Kidney epithelial cell (primary cell): ENCODE measurements around the gene CDC5L. TPM values are rescaled to one million over a fixed set of nuclear protein-coding genes. Genes with fewer than 3 reads are reported as not detected.

Experiments
- DNase-seq: peaks from one replicate; pipeline ENCODE4 v3.0.0-alpha.2; 2010; ENCODE audit warnings: low read depth
- H3K27me3 ChIP-seq: 2 replicates; pipeline ENCODE4 v1.6.0; 2011; ENCODE audit warnings: low read length; ENCODE audit not compliant: control insufficient read depth, insufficient read depth
- H3K36me3 ChIP-seq: 2 replicates; pipeline ENCODE4 v1.5.1; 2011; ENCODE audit warnings: low read length; ENCODE audit not compliant: control insufficient read depth, insufficient read depth
- H3K4me3 ChIP-seq: 2 replicates; pipeline ENCODE4 v1.5.1; 2011; ENCODE audit warnings: low read depth, mild to moderate bottlenecking, control low read depth, low read length
- CTCF ChIP-seq: IDR thresholded peaks from 2 replicates; pipeline ENCODE4 v1.5.1; 2011; ENCODE audit warnings: mild to moderate bottlenecking, moderate library complexity, low read length, control low read depth, inconsistent platforms; ENCODE audit not compliant: insufficient read depth, poor library complexity, severe bottlenecking
- total RNA-seq: library from RNA; depleted of rRNA; stranded (reverse); fragments of >200 nt; gene quantifications from 2 replicates; pipeline ENCODE4 v1.2.3, GENCODE V29; 2015

CDC5L gene
- total RNA-seq, 1 donor from 2014 or later: 24.9 TPM

GRCh38 chr6:44430326-44430725, 42.8 kb downstream of the CDC5L start:
- TF ChIP-seq CTCF: no peak
- DNase-seq: no peak

GRCh38 chr6:44431118-44431725, 43.7 kb downstream of the CDC5L start:
- Histone ChIP-seq H3K36me3 (no peaks in the 10 kb centered on the region), H3K27me3 (no peaks in the 10 kb centered on the region), H3K4me3 (no peak overlapping the region)
- DNase-seq: no peak
- TF ChIP-seq CTCF: peak; percentile 66

More at GRCh38 chr6:44430326-44430725, 42.8 kb downstream of the CDC5L start:
- no peaks in the 10 kb centered on the region for H3K36me3 ChIP-seq
- no peaks in the 10 kb centered on the region for H3K27me3 ChIP-seq
- H3K4me3 ChIP-seq: no peak overlapping the region

- TF ChIP-seq CTCF: no peak
These were observed 44.7 kb downstream of the CDC5L start for GRCh38 chr6:44432227-44432626.

GRCh38 chr6:44432726-44433125, 45.2 kb downstream of the CDC5L start:
- Histone ChIP-seq H3K27me3 (no peaks in the 10 kb centered on the region), H3K4me3 (no peak overlapping the region), H3K36me3 (no peaks in the 10 kb centered on the region)
- no peak for DNase-seq
- TF ChIP-seq CTCF: no peak

More at GRCh38 chr6:44432227-44432626, 44.7 kb downstream of the CDC5L start:
- Histone ChIP-seq H3K27me3 (no peaks in the 10 kb centered on the region), H3K36me3 (no peaks in the 10 kb centered on the region), H3K4me3 (no peak overlapping the region)
- DNase-seq: no peak

- Histone ChIP-seq H3K36me3 (no peaks in the 10 kb centered on the region), H3K27me3 (no peaks in the 10 kb centered on the region), H3K4me3 (no peak overlapping the region)
- no peak for TF ChIP-seq CTCF
- DNase-seq: no peak
These were observed 48.0 kb downstream of the CDC5L start for GRCh38 chr6:44435500-44435899.

- DNase-seq: no peak
- Histone ChIP-seq H3K4me3 (no peak overlapping the region), H3K27me3 (no peaks in the 10 kb centered on the region), H3K36me3 (no peaks in the 10 kb centered on the region)
- TF ChIP-seq CTCF: no peak
These were observed 51.3 kb downstream of the CDC5L start for GRCh38 chr6:44438827-44439226.
